GM19455 (cell line): Measurements from ENCODE around the gene ABAT.
"Not testable (repeated sequence)": the region's sequence is repeated elsewhere in the genome, so short reads cannot be mapped to it uniquely, and the experiment has no call there.

ENCODE experiments used
- ATAC-seq: cut with Tn5 transposase; IDR thresholded peaks from one replicate; pipeline ENCODE4 v1.9.1; 2021; ENCODE audit not compliant: unreplicated experiment

Gene ABAT

GRCh38 chr16:8739151-8739550, 64.7 kb downstream of the ABAT start:
- no peak for ATAC-seq

- ATAC-seq: no peak
These were observed 65.7 kb downstream of the ABAT start for GRCh38 chr16:8739989-8740704.

- ATAC-seq: no peak
These were observed 66.4 kb downstream of the ABAT start for GRCh38 chr16:8740775-8741355.

GRCh38 chr16:8741636-8742035, 67.2 kb downstream of the ABAT start:
- no peak for ATAC-seq

GRCh38 chr16:8742068-8742467, 67.7 kb downstream of the ABAT start:
- no peak for ATAC-seq

GRCh38 chr16:8748944-8749343, 74.5 kb downstream of the ABAT start:
- ATAC-seq: not testable (repeated sequence)

- ATAC-seq: no peak
These were observed 77.3 kb downstream of the ABAT start for GRCh38 chr16:8751481-8752311.

- ATAC-seq: no peak
These were observed 78.3 kb downstream of the ABAT start for GRCh38 chr16:8752706-8753105.

GRCh38 chr16:8753416-8754054, 79.1 kb downstream of the ABAT start:
- no peak for ATAC-seq

GRCh38 chr16:8756755-8757154, 82.3 kb downstream of the ABAT start:
- no peak for ATAC-seq

GRCh38 chr16:8758022-8758421, 83.6 kb downstream of the ABAT start:
- ATAC-seq: no peak

- ATAC-seq: no peak
These were observed 85.6 kb downstream of the ABAT start for GRCh38 chr16:8760021-8760420.

GRCh38 chr16:8761078-8761477, 86.7 kb downstream of the ABAT start:
- ATAC-seq: no peak

- ATAC-seq: no peak
These were observed 87.8 kb downstream of the ABAT start for GRCh38 chr16:8762254-8762653.

- ATAC-seq: no peak
These were observed 88.7 kb downstream of the ABAT start for GRCh38 chr16:8763083-8763482.

GRCh38 chr16:8763899-8764298, 89.5 kb downstream of the ABAT start:
- no peak for ATAC-seq

- no peak for ATAC-seq
These were observed 90.3 kb downstream of the ABAT start for GRCh38 chr16:8764525-8765250.

- no peak for ATAC-seq
These were observed 92.8 kb downstream of the ABAT start for GRCh38 chr16:8767176-8767575.

GRCh38 chr16:8768283-8768682, 93.9 kb downstream of the ABAT start:
- no peak for ATAC-seq

- ATAC-seq: no peak
These were observed 94.3 kb downstream of the ABAT start for GRCh38 chr16:8768692-8769091.

- ATAC-seq: no peak
These were observed 99.1 kb downstream of the ABAT start for GRCh38 chr16:8773537-8773936.
